HG03060 (cell line): ENCODE data around the gene HADHA.
A peak's percentile ranks its signal among the peaks of the same experiment; 100 is the strongest.

ENCODE experiments used
- ATAC-seq: cut with Tn5 transposase; IDR thresholded peaks from one replicate; pipeline ENCODE4 v1.9.1; 2021; ENCODE audit warnings: low read depth, moderate number of reproducible peaks; ENCODE audit not compliant: unreplicated experiment

HADHA gene

GRCh38 chr2:26245810-26246209 lies 1.4 kb upstream of the HADHA start:
- ATAC-seq, result peak; percentile 36

GRCh38 chr2:26245231-26245732 lies 850 bp upstream of the HADHA start:
- ATAC-seq, result no peak

DNA sequence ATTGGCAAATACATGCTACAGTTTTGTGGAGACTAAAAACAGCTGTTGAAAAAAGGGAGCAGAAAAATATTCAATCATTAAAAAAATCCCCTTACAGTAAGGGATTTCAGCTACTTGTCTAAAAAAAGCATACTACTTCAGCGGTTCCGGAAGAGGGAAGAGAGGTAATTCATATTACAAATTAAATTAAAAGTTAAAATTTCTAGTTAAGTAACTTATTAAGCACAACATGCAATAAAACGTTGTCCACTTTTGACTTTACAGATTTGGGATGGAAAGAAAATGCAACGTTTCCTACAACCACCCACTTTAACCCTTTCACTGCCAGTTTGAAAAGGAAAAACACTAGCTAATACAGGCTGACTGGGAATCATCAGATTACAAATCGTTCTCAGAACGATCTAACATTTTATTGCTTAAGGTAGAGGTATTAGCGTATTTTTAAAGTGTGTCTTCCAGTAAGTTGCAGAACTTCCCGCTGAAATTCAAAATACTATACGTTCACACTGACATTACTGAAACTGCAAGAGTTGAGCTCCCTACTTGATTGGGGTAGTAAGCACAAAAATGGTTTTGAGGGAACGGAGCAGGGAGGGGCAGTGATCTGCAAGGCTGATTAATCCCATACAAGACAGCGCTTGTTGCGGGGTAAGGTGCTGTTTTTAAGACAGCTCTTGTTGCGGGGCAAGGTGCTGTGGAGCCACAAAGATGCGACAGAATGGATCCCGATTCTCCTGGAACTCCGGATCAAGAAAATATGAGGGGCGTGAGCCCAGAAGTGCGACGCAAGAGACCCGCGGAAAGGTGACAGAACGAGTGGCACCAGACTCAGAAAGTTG lies 743 bp downstream of the HADHA start:
- ATAC-seq, result no peak

DNA sequence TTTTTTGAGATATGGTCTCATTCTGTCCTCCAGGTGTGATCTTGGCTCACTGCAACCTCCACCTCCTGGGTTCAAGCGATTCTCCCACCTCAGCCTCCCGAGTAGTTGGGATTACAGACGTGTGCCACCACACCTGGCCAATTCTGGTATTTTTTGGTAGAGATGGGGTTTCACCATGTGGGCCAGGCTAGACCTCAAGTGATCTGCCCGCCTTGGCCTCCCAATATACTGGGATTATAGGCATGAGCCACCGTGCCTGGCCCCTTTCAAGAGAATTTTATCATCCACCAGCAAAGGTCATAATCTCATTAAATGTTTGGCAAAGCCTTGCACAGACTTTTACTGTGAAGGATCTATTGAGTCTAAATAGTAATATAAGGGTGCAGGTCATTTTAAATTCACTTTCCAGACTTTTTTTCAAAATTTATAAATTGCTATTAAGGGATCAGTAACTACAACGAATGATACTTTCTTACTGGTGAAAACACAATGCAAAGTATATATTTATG lies 2.5 kb downstream of the HADHA start:
- no peak for ATAC-seq

DNA sequence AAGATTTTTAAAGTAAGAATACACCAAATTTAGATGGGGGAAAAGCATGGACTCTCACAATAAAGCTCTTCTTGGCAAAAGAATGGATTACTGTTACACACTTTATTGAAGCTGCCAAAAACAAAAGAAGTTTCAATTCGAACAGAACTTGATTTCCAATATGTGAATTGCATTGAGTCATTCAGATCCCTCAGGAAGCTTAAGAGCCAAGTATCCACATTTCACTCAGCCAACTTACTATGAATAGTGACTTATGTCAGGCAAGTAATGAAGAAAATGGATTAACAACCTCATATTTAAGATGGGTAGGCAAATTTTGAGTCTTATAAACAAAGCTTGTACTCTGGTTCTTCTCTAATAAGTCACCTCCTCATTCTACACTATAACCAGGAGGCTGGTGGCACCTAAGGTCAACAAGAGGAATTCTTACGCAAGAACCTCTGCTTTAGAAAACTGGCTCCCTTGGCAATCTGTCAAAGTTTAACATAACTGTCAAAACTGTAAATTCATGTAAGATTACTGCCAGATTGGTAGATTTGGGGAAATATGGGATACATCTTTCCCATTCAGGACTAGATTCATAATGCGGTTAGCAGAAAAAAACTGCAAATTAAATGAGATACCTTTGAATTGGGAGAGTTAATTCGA lies 6.0 kb downstream of the HADHA start:
- no peak for ATAC-seq

DNA sequence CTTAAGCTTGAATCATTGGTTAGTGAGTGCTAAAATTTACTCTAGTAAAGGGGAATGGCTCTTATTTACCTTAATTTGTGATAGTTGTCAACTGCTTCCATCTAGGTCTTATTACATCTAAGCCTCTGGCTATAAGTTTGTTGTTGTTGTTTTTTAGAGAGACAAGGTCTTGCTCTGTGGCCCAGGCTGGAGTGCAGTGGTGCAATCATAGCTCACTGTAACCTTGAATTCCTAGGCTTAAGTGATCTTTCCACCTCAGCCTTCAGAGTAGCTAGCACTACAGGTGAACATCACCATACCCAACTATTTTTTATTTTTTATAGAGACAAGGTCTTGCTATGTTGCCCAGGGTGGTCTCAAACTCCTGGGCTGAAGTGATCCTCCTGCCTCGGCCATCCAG lies 6.6 kb downstream of the HADHA start:
- no peak for ATAC-seq

- ATAC-seq, result no peak
These were observed 9.3 kb downstream of the HADHA start for GRCh38 chr2:26235089-26235488.

GRCh38 chr2:26230806-26231205 lies 13.6 kb downstream of the HADHA start:
- no peak for ATAC-seq

DNA sequence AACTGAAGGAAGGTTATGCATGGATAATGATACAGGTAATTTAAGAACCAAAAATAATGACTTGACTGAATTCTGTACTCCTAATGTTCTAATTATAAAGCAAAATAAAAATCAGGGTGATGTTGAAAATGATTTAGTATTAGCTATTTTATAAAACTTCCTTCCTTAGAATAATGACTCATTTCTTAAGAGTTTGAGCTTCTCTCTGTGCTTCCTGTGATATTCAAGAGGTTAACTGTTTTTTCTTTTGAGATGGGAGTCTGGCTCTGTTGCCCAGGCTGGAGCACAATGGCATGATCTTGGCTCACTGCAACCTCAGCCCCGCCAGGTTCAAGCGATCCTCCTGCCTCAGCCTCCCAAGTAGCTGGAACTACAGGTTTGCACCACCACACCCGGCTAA lies 14.8 kb downstream of the HADHA start:
- ATAC-seq, result no peak

DNA sequence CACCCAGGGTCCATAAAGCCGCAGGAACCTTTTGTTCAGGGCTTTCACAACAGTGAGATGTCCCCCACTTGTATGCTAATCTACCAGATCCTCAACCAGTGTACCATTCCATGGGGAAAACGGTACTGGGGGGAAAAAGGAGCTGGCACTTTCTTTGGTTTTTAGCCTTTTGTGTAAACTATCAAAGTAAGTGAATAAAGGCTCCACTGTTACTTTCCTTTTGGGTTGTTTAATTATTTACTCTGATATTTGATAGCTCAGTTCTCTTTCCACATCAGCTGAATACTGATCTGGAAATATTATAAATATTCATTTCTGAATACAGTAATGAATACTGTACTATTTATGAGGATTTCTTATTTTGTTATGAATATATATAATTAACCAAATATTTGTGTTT lies 20.3 kb downstream of the HADHA start:
- no peak for ATAC-seq

- no peak for ATAC-seq
These were observed 21.4 kb downstream of the HADHA start for GRCh38 chr2:26223018-26223417.

- no peak for ATAC-seq
These were observed 26.7 kb downstream of the HADHA start for GRCh38 chr2:26217720-26218119.

- ATAC-seq, result no peak
These were observed 27.8 kb downstream of the HADHA start for GRCh38 chr2:26216587-26216986.

GRCh38 chr2:26215833-26216232 lies 28.6 kb downstream of the HADHA start:
- ATAC-seq, result no peak

DNA sequence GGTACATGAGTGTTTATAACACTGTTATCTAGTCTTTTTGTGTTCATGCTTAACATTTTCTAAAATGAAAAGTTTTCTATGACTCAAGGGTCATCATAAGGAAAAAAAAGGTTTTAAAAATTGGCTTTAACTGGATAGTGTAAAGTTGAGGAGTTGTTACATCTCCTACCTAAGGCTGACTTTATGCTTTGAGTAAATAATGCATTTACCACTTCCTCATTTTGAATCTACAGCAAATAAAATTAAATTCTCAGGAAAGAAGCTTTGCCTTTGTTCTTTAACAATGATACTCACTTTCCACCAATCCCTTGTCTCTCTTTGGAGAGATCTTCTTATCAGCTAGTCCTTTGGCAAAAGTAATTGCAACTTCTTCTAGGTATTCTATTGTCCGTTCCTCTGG lies 29.7 kb downstream of the HADHA start:
- ATAC-seq, result no peak

DNA sequence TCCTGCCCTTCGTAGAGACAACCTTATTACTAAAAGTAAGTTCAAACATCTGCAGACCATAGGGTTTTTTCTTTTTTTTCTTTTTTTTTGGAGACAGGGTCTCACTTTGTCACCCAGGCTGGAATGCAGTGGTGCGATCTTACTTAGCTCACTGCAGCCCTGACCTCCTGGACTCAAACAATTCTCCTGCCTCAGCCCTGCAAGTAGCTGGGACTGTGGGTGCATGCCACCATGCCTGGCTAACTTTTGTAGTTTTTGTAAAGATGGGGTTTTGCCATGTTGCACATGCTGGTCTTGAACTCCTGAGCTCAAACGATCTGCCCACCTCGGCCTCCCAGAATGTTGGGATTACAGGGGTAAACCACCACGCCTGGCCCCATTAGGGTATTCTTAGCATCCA lies 32.4 kb downstream of the HADHA start:
- no peak for ATAC-seq

DNA sequence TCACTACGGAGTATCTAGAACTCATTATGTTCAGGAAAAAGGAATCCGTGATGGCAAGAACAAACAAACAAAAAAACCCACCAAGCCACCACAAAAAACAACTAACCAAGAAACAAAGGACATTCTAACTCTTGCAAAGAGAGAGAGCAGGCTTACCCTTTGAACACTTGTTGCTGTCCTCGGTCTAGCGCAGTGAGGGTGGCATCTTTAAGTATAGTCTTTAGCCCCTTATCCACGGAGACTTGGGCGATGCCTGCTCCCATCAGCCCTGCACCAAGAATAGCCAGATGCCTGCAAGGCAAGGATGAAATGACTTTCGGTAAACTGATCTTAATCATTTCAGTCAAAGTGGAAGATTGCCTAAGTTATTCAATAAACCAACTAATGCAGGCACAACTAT lies 40.5 kb downstream of the HADHA start:
- no peak for ATAC-seq

- ATAC-seq, result no peak
These were observed 41.4 kb downstream of the HADHA start for GRCh38 chr2:26202981-26203490.

- no peak for ATAC-seq
These were observed 46.9 kb downstream of the HADHA start for GRCh38 chr2:26197516-26197915.

DNA sequence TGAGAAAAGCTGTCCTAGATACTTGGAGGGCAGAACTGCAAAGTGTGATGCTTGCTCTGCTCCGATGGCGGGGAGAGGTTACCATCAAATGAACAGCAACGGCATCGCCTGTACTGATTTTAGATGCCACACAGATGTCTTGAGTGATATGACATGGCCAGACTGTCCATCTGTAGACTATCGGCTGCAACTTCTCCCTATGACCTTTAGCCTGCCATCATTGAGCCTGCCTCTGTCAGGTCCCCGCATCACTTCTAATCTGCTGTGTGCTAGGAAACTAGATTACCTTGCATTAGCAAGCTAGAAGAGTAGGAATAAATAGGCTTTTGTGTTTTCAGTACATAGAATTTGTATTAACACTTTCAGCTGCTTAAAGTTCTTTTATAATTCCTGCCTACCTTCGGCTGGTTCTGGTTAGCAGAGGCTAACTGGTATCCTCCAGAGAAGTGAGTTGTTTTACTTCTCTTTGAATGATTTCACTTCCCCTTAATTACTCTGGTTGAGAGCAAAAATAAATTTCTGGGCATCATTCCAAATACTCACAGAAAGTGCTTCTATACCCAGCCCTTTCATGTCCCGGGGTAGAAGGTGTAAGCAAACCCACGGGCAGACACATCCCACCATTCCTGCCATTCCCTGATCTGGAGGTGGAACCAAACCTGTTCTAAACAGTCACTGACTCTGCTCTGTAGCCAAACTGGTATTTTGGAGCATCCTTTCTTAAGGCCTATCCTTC lies 47.6 kb downstream of the HADHA start:
- ATAC-seq, result no peak
